ENCODE data around the gene OTUD5.
"Not testable (repeated sequence)": the region's sequence is repeated elsewhere in the genome, so short reads cannot be mapped to it uniquely, and the experiment has no call there.

OTUD5 gene

DNA sequence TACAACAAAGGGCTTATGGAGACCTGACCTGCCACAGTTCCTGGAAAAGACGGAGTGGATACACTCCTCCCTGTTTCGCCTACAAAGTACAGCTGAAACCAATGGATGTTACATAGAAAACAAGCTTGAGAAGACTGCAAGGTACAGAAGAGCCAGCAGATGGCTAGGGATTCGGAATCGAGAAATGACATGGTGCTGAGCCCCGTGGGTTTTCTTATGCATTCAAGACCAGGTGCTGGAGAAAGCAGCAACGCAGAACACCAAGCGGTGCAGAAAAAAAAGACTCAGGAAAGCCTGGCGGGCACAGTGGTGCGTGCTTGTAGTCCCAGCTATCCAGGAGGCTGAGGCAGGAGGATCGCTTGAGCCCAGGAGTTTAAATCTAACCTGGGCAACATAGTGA, 73.7 kb downstream of the OTUD5 start:
- no peak for DNase-seq

DNA sequence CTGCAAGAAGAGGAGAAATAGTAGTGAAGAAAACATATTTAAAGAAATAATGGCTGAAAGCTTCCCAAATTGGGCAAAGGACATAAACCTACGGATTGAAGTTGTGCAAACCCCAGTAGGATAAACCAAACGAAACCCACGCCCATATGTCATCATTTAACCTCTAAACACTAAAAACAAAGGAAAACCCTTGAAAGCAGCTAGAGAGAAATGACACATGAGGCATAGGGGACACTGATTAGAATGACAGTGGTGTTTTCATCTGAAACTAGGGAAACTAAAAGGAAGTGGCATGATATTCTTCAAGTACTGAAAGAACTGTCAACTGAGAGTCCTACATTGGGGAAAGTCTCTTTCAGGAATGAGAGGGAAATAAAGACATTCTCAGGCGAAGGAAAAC, 80.5 kb downstream of the OTUD5 start:
- DNase-seq: not testable (repeated sequence)
